GM23338 (cell line): ENCODE measurements around the gene NEK7.

Experiments used
- CTCF ChIP-seq, 2 experiments: fragments of 200-600 bp in 1 of 2; sonication (generic) in 1 of 2; conservative IDR thresholded peaks; 2 replicates each; pipeline versions ENCODE4 v1.5.1 to v1.6.1; 2016 to 2017; ENCODE audit warnings: antibody characterized with exemption in 2 of 2, low read depth in 2 of 2, mild to moderate bottlenecking in 2 of 2, moderate library complexity in 1 of 2
- EZH2 ChIP-seq: fragments of 200-600 bp; sonication (generic); IDR thresholded peaks from one replicate; pipeline ENCODE4 v1.8.0; 2017; ENCODE audit warnings: antibody characterized with exemption, mild to moderate bottlenecking, low read depth; ENCODE audit not compliant: unreplicated experiment
- EZH2phosphoT487 ChIP-seq: fragments of 200-600 bp; sonication (generic); IDR thresholded peaks from one replicate; pipeline ENCODE4 v1.8.1; 2018; ENCODE audit warnings: antibody characterized with exemption; ENCODE audit not compliant: unreplicated experiment
- JUNB ChIP-seq: IDR thresholded peaks from one replicate; pipeline ENCODE4 v1.6.1; 2016; ENCODE audit warnings: antibody characterized with exemption; ENCODE audit not compliant: unreplicated experiment
- POLR2AphosphoS5 ChIP-seq: IDR thresholded peaks from 2 replicates; pipeline ENCODE4 v1.6.1; 2016; ENCODE audit warnings: antibody characterized with exemption, low read depth
- TF ChIP-seq, protein P1 (sequence below): IDR thresholded peaks from one replicate; pipeline ENCODE4 v1.6.1; 2018; ENCODE audit warnings: antibody characterized with exemption; ENCODE audit not compliant: unreplicated experiment

DNA sequence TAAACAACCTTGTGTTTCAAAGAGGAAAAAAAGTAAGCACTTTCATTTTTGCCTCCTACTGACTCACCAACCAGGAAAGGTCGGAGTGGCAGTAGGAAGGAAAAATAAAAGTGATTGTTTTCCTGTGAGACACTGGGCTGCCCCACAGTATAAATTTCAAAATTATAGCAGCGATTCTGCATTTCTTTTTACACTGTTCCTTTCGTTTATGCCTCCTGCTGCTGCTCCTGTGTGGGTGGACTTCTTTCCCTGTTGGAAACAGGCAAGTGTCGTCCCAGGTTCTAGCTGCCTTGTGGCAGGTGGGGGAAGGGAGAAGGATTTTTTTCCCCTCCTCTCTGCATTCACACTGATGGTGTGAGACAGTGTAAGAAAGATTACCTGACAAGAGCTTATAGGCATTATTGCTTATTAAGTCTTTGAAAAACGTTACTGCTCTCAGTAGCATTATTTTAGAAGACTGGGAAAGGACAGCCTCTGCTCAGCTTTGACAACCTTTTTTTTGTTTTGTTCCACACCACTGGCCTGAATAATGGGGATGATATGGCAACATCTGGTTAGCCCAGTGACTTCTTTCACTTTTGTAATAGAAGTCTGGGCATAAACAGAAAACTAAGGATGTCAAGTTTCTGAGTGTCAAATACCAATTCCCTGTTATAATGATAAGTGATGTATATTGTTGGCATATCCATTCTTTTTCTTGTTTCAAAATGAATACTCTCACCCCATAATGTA is 77.9 kb downstream of the NEK7 start:
- TF ChIP-seq CTCF (conservative IDR thresholded peaks at IDR 0.05; ENCODE audit: low read depth in 2 of 2) (no peak), EZH2phosphoT487 (no peak), EZH2 (no peak), JUNB (no peak), POLR2AphosphoS5 (no peak)
- TF ChIP-seq, protein P1, sequence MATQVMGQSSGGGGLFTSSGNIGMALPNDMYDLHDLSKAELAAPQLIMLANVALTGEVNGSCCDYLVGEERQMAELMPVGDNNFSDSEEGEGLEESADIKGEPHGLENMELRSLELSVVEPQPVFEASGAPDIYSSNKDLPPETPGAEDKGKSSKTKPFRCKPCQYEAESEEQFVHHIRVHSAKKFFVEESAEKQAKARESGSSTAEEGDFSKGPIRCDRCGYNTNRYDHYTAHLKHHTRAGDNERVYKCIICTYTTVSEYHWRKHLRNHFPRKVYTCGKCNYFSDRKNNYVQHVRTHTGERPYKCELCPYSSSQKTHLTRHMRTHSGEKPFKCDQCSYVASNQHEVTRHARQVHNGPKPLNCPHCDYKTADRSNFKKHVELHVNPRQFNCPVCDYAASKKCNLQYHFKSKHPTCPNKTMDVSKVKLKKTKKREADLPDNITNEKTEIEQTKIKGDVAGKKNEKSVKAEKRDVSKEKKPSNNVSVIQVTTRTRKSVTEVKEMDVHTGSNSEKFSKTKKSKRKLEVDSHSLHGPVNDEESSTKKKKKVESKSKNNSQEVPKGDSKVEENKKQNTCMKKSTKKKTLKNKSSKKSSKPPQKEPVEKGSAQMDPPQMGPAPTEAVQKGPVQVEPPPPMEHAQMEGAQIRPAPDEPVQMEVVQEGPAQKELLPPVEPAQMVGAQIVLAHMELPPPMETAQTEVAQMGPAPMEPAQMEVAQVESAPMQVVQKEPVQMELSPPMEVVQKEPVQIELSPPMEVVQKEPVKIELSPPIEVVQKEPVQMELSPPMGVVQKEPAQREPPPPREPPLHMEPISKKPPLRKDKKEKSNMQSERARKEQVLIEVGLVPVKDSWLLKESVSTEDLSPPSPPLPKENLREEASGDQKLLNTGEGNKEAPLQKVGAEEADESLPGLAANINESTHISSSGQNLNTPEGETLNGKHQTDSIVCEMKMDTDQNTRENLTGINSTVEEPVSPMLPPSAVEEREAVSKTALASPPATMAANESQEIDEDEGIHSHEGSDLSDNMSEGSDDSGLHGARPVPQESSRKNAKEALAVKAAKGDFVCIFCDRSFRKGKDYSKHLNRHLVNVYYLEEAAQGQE, result no peak
